GM19395 (cell line): ENCODE data around the gene CHSY1.

Source experiments
- ATAC-seq: cut with Tn5 transposase; IDR thresholded peaks from one replicate; pipeline ENCODE4 v1.9.1; 2021; ENCODE audit warnings: mild to moderate bottlenecking, moderate library complexity; ENCODE audit not compliant: unreplicated experiment

CHSY1 gene

GRCh38 chr15:101211897-101212296, 40.0 kb downstream of the CHSY1 start:
- ATAC-seq, result no peak

- no peak for ATAC-seq
Observed at GRCh38 chr15:101210466-101210865, 41.4 kb downstream of the CHSY1 start.

GRCh38 chr15:101210058-101210457, 41.8 kb downstream of the CHSY1 start:
- ATAC-seq, result no peak

- no peak for ATAC-seq
Observed at GRCh38 chr15:101209285-101209845, 42.5 kb downstream of the CHSY1 start.

GRCh38 chr15:101207867-101208288, 44.0 kb downstream of the CHSY1 start:
- no peak for ATAC-seq

GRCh38 chr15:101206176-101206591, 45.7 kb downstream of the CHSY1 start:
- no peak for ATAC-seq

- ATAC-seq, result no peak
Observed at GRCh38 chr15:101204739-101205535, 46.9 kb downstream of the CHSY1 start.

GRCh38 chr15:101203607-101204189, 48.1 kb downstream of the CHSY1 start:
- no peak for ATAC-seq

- no peak for ATAC-seq
Observed at GRCh38 chr15:101203029-101203573, 48.7 kb downstream of the CHSY1 start.

GRCh38 chr15:101201411-101202174, 50.3 kb downstream of the CHSY1 start:
- no peak for ATAC-seq

GRCh38 chr15:101200181-101200580, 51.7 kb downstream of the CHSY1 start:
- no peak for ATAC-seq

GRCh38 chr15:101198800-101199199, 53.0 kb downstream of the CHSY1 start:
- ATAC-seq, result no peak

GRCh38 chr15:101198031-101198575, 53.7 kb downstream of the CHSY1 start:
- ATAC-seq, result no peak

GRCh38 chr15:101194546-101195125, 57.2 kb downstream of the CHSY1 start:
- no peak for ATAC-seq

- ATAC-seq, result no peak
Observed at GRCh38 chr15:101193806-101194545, 57.9 kb downstream of the CHSY1 start.

GRCh38 chr15:101193120-101193644, 58.7 kb downstream of the CHSY1 start:
- no peak for ATAC-seq

GRCh38 chr15:101192081-101192480, 59.8 kb downstream of the CHSY1 start:
- ATAC-seq, result no peak

GRCh38 chr15:101191242-101191641, 60.6 kb downstream of the CHSY1 start:
- no peak for ATAC-seq

GRCh38 chr15:101190092-101190595, 61.7 kb downstream of the CHSY1 start:
- no peak for ATAC-seq
